Measurements from ENCODE around the gene RHO. TPM values are rescaled to one million over a fixed set of nuclear protein-coding genes. Genes with fewer than 3 reads are reported as not detected.

The RHO gene
- polyA plus RNA-seq, 5 donors: 0.06 to 0.13 (median 0.08) TPM; not detected in 2

DNA sequence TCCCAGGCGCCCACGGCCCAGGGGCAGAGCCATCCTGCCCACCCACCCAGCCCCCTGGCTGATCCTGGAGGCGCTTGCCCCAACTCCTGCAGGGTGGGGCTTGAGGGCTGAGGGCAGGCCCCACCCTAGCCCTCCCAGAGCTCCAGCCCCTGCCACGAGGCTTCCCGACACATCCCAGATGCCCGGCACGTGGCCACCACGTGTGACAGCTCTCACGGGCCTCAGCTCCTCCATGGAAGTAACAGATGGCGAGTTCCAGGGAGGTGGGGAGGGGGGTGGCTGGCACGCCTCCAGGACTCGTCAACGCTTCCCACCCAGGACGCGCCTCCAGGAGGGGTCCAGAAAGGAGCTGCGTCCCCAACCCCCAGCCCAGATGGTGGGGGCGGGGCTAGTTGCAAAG is 48.9 kb downstream of the RHO start:
- DNase-seq: no peak

DNA sequence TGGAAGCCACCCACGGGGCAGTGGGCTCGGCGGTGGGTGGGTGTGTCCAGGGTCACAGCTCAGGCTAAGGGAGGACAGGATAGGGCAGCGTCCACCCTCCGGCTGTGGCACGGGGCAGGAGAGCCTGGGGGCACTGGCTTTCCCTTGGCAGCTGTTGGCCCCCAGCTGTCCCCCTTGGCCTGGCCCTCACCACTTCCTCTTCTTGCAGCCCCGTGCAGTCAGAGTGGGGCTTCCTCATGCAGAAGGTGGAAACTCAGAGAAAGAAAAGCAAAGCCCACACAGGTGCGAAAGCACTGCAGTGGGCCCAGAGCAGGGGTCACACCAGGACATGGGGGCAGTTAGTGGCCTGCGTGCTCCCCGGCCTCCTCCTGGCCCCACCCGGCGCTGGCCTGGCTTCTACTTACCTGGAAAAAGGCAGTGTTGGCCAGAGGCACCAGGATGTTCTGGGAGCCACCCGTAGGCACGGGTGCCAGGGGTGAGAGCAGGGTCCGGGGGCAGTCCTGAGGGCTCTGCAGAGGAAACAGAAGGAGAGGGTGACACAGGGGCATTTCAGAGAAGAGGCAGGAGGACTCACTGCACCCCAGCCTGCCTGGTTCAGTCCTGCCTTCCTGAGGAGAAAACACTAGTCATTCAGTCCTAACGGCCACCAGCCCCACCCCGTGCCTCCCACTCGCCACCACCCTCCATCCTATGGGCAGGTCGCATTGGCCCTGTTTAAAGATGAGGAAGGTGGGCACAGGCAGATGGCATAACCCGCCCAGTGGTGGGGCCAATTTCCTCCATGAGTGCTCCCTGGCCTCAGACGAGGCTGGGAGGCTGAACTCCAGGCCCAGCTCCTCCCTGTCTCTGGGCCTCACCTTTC is 49.7 kb downstream of the RHO start:
- no peak for DNase-seq

DNA sequence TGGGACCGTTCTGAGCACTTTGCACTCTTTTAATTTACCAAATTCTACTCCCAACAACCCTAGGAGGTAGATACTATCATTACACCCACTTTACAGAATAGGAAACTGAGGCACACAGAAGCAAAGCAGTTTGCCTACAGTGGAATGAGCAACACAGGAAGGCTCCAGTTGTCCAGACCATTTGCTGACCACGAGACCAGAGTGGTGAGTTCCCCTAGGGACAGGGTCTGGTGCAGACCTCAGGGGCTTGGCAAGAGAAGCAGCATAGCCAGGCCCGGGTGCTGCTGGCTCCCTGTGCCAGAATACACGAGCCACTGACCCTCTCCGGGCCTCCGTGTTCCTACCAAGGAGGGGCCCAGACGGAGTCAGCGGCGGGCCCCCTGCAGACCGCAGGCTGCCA is 51.6 kb downstream of the RHO start:
- no peak for DNase-seq

DNA sequence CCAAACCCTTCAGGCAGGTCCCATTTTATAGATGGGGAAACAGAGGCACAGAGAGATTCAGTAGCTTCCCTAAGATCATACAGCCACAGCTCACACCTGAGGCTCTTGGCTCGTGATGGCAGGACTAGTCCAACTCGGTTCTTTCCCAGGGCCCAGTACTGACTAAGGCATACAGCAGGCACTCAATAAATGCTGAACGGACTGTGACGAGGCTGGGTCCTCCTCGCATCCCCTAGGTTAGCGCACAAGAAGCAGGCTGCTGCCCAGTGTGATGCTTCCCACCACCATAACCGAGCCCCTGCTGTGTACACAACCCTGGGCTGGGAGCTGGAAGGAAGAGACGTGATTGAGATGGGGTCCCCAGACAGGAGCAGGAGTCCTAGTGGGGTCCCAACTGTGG is 53.2 kb downstream of the RHO start:
- DNase-seq: no peak

DNA sequence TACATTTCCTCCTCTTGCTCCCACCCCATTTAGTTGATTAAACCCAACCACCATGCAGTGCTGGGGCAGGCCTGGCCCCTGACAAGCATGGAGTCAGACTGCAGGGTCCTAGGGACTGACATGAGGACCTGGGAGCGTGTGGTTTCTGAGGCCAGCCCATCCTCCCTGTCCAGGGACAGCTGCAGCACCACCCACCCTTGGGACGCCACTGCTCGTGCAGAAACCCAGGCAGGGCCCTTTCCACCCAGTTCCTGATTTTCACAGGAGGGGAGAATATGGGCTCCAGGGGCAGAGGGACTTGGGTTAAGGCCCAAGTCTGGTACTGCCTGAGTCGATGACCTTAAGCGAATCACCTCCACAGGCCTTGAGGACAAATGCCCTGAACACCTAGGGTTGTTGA is 54.4 kb downstream of the RHO start:
- DNase-seq: no peak

DNA sequence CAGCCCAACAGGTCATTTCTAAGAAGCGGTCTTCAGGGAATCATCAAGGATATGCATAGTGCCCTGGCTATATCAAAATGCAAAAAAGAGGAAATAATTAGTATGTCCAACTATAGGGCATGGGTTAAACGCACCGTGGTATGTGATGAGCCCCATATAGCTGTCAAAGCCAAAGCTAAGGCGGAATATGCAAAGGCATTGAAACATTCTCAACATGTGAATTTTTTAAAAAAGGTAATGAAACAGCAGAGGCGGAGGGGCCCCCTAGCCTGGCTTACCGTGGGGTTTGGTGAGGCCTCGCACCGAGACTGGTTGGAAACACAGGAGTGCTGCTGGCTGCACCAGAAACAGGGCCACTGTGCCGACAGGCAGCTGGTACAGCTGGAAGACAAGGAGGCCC is 54.9 kb downstream of the RHO start:
- no peak for DNase-seq

DNA sequence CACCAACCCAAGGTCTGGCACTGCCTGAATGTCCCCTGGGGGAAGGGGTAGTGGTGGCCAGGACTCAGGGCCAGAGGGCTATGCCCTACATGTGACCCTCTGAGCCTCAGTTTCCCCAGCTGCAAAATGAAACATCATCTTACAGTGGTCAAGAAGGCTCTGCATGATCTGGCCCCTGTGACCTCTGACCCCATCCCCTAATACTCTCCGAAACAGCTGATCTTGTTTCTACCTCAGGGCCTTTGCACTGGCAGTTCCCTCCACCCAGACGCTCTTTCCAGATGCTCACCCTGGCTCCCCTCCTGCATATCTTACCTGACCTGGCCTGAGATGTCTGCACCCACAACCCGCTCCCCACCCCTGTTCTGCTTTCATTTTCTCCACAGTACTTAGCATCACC is 56.2 kb downstream of the RHO start:
- DNase-seq: no peak

Other genes starting within 250 kb of the RHO start
- gene HMCES, start 249.8 kb upstream of the RHO start, polyA plus RNA-seq (ENCODE audit: insufficient read depth in 1 of 5, insufficient read length in 5 of 5, low replicate concordance in 1 of 5): 10 to 100 TPM; 40.7 to 45.7 (median 43.4) TPM
- gene EFCAB12, start 100.0 kb upstream of the RHO start, polyA plus RNA-seq (ENCODE audit: insufficient read depth in 1 of 5, insufficient read length in 5 of 5, low replicate concordance in 1 of 5): 1 to 10 TPM; 1.7 to 6.2 (median 3.9) TPM
- 10 to 100 TPM; 50.9 to 61.9 (median 58.6) TPM for gene MBD4, start 88.7 kb upstream of the RHO start, polyA plus RNA-seq (ENCODE audit: insufficient read depth in 1 of 5, insufficient read length in 5 of 5, low replicate concordance in 1 of 5)
- 10 to 100 TPM; 56.3 to 70.9 (median 65.3) TPM for gene IFT122, start 88.4 kb upstream of the RHO start, polyA plus RNA-seq (ENCODE audit: insufficient read depth in 1 of 5, insufficient read length in 5 of 5, low replicate concordance in 1 of 5)
- gene H1-8, start 14.5 kb downstream of the RHO start, polyA plus RNA-seq (ENCODE audit: insufficient read depth in 1 of 5, insufficient read length in 5 of 5, low replicate concordance in 1 of 5): not detected
- 100 to 1,000 TPM; 167 to 213 (median 176) TPM for gene PLXND1, start 78.0 kb downstream of the RHO start, polyA plus RNA-seq (ENCODE audit: insufficient read depth in 1 of 5, insufficient read length in 5 of 5, low replicate concordance in 1 of 5)

Data from right lung (tissue), 5 donors.